ENCODE measurements around the gene SYNPR.

DNA sequence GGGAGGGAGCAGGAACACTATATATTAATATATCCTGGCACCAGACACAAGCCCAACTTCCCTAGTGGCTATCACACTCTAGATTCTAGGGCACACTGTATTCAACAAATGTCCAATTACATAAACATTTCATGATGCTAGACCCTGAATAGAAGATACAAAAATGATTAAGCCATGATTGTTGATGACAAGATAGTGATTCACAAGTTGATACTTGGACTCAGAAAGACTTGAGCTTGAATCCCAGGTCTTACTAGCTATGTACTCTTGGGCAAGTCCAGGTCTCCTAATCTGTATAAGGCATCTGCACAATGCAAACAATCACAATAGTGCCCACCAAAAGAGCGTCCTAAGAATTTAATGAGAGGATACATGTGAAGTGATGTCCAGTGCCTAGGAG, 364.4 kb downstream of the SYNPR start:
- TF ChIP-seq POLR2A (IDR thresholded peaks at IDR 0.05) (no peak), EP300 (IDR thresholded peaks at IDR 0.05) (no peak), POLR2AphosphoS5 (IDR thresholded peaks at IDR 0.05) (no peak)
- TF ChIP-seq, protein P1, sequence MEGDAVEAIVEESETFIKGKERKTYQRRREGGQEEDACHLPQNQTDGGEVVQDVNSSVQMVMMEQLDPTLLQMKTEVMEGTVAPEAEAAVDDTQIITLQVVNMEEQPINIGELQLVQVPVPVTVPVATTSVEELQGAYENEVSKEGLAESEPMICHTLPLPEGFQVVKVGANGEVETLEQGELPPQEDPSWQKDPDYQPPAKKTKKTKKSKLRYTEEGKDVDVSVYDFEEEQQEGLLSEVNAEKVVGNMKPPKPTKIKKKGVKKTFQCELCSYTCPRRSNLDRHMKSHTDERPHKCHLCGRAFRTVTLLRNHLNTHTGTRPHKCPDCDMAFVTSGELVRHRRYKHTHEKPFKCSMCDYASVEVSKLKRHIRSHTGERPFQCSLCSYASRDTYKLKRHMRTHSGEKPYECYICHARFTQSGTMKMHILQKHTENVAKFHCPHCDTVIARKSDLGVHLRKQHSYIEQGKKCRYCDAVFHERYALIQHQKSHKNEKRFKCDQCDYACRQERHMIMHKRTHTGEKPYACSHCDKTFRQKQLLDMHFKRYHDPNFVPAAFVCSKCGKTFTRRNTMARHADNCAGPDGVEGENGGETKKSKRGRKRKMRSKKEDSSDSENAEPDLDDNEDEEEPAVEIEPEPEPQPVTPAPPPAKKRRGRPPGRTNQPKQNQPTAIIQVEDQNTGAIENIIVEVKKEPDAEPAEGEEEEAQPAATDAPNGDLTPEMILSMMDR (IDR thresholded peaks at IDR 0.05) = no peak
